Endothelial cell of umbilical vein (primary cell): ENCODE results near the gene MAP2K5. TPM values are rescaled to one million over a fixed set of nuclear protein-coding genes. Genes with fewer than 3 reads are reported as not detected.

Experiments
- BruUV-seq: library from RNA; stranded (reverse); fragments of 400-500 nt; replicated peaks from 2 replicates; lab custom pipeline; 2021; lab: Mats Ljungman, UMichigan
- CTCF ChIA-PET: fragments of 300-600, 350-600 bp; sonication (Branson Sonifier 250); formaldehyde crosslinking; loops from one replicate; lab custom pipeline; 2021; ENCODE audit warnings: antibody characterized with exemption, inconsistent platforms; lab: Charles Lee
- POLR2A ChIA-PET: fragments of 300-600, 350-600 bp; sonication (Branson Sonifier 250); formaldehyde crosslinking; loops from one replicate; lab custom pipeline; 2021; ENCODE audit warnings: antibody characterized with exemption, inconsistent platforms; lab: Charles Lee
- DNase-seq: peaks from one replicate; pipeline ENCODE4 v3.0.0-alpha.2; 2011; ENCODE audit warnings: low read depth, low spot score
- FAIRE-seq: peaks from 2 replicates; lab custom pipeline; 2011; peaks lifted over from hg19 to GRCh38; lab: Jason Lieb, UNC
- H2AFZ ChIP-seq: 2 replicates; pipeline ENCODE4 v1.6.0; 2012; ENCODE audit warnings: low read depth, low read length, control low read depth, inconsistent platforms
- H3K27ac ChIP-seq: 2 replicates; pipeline ENCODE4 v1.5.1; 2011; ENCODE audit warnings: low read depth, mild to moderate bottlenecking, control low read depth, low read length, moderate library complexity; ENCODE audit not compliant: insufficient read depth
- H3K27me3 ChIP-seq, 2 experiments: 2 replicates each; pipeline versions ENCODE4 v1.6.0 to v1.6.1; 2011; ENCODE audit warnings: low read length in 2 of 2, mixed read lengths in 1 of 2; ENCODE audit not compliant: control insufficient read depth in 2 of 2, insufficient read depth in 2 of 2
- H3K36me3 ChIP-seq, 2 experiments: 2 replicates in 1 of 2; 3 replicates in 1 of 2; pipeline ENCODE4 v1.5.1; 2011; ENCODE audit warnings: low read length in 2 of 2, mild to moderate bottlenecking in 1 of 2, moderate library complexity in 1 of 2; ENCODE audit not compliant: control insufficient read depth in 2 of 2, insufficient read depth in 2 of 2; ENCODE audit errors: extremely low read depth in 1 of 2
- H3K4me1 ChIP-seq: 3 replicates; pipeline ENCODE4 v1.5.1; 2011; ENCODE audit warnings: mild to moderate bottlenecking, low read length; ENCODE audit not compliant: control insufficient read depth, insufficient read depth; ENCODE audit errors: extremely low read depth
- H3K4me2 ChIP-seq: 2 replicates; pipeline ENCODE4 v1.6.1; 2011; ENCODE audit warnings: low read length, control low read depth, mixed read lengths; ENCODE audit not compliant: insufficient read depth
- H3K4me3 ChIP-seq, 3 experiments: fragments of 200-600 bp in 1 of 3; sonication (generic), shearing (Covaris generic) in 1 of 3; replicated peaks in 1 of 3; 2 replicates each; pipeline ENCODE4 v1.5.1; 2011 to 2016; ENCODE audit warnings: control low read depth in 3 of 3, low read length in 3 of 3, mild to moderate bottlenecking in 2 of 3, inconsistent platforms in 1 of 3, low read depth in 1 of 3, moderate library complexity in 1 of 3; ENCODE audit not compliant: insufficient read depth in 1 of 3
- H3K79me2 ChIP-seq: 2 replicates; pipeline ENCODE4 v1.6.0; 2012; ENCODE audit warnings: low read length, inconsistent platforms; ENCODE audit not compliant: control insufficient read depth, insufficient read depth
- H3K9ac ChIP-seq: replicated peaks from 2 replicates; pipeline ENCODE3; 2011; ENCODE audit warnings: low read length, control low read depth; ENCODE audit not compliant: insufficient read depth; ENCODE audit errors: extremely low read depth
- H3K9me1 ChIP-seq: replicated peaks from 3 replicates; pipeline ENCODE4 v1.6.0; 2011; ENCODE audit warnings: mild to moderate bottlenecking, low read length; ENCODE audit not compliant: control insufficient read depth, insufficient read depth; ENCODE audit errors: extremely low read depth
- H3K9me3 ChIP-seq: replicated peaks from 2 replicates; pipeline ENCODE4 v1.5.1; 2012; ENCODE audit warnings: low read length, inconsistent platforms; ENCODE audit not compliant: control insufficient read depth, insufficient read depth
- H4K20me1 ChIP-seq: replicated peaks from 2 replicates; pipeline ENCODE3; 2011; ENCODE audit warnings: mild to moderate bottlenecking, low read length; ENCODE audit not compliant: control insufficient read depth, insufficient read depth; ENCODE audit errors: extremely low read depth
- FOS ChIP-seq: IDR thresholded peaks from 2 replicates; pipeline ENCODE4 v1.6.1; 2011; ENCODE audit warnings: mild to moderate bottlenecking, low read length, moderate library complexity, borderline replicate concordance; ENCODE audit not compliant: insufficient read depth
- GATA2 ChIP-seq: IDR thresholded peaks from 2 replicates; pipeline ENCODE4 v1.7.0; 2011; ENCODE audit warnings: low read depth, mild to moderate bottlenecking, moderate library complexity, mixed read lengths, low read length; ENCODE audit not compliant: insufficient read length, insufficient read depth
- MYC ChIP-seq: IDR thresholded peaks from one replicate; pipeline ENCODE4 v1.6.1; 2011; ENCODE audit warnings: mild to moderate bottlenecking, low read depth, low read length
- POLR2A ChIP-seq: IDR thresholded peaks from 2 replicates; pipeline ENCODE4 v1.6.1; 2012; ENCODE audit warnings: low read depth, mild to moderate bottlenecking, control low read depth, low read length
- dilution Hi-C: fragments of 300-500 bp; cut with MboI; formaldehyde crosslinking; loops from one replicate; pipeline ENCODE4 v1.15.0; 2019; ENCODE audit warnings: low sequenced_read_pairs; ENCODE audit not compliant: extremely low pct_ligation_motif_present
- intact Hi-C: fragments of 100-400 bp; cut with micrococcal nuclease; formaldehyde crosslinking; loops from one replicate; pipeline ENCODE4 v1.10.0; 2022
- polyA plus RNA-seq, 4 experiments: library from polyadenylated mRNA; depleted of rRNA in 3 of 4; stranded (reverse) in 3 of 4; unstranded in 1 of 4; fragments of >200 nt; gene quantifications; 2 replicates each; pipeline versions ENCODE4 v1.2.1 to v1.2.3, GENCODE V29; 2011 to 2012; ENCODE audit warnings: missing spikeins in 1 of 4
- total RNA-seq: library from RNA; stranded (reverse); gene quantifications from 2 replicates; pipeline ENCODE4 v1.2.3, GENCODE V29; 2021
- TF ChIP-seq, protein P1 (sequence below): IDR thresholded peaks from 2 replicates; pipeline ENCODE4 v1.6.1; 2011; ENCODE audit not compliant: insufficient read depth, insufficient read length

The MAP2K5 gene
- total and polyA plus RNA-seq, 2 donors (not counting 3 experiments of a cell fraction or from before 2014, with no cell fraction given): 4.9 to 24.7 TPM

- Histone ChIP-seq H3K9me3 (no peaks in the 10 kb centered on the region), H2AFZ (no peak overlapping the region), H3K4me2 (no peak overlapping the region), H3K9me1 (no peaks in the 10 kb centered on the region), H3K36me3 (no peaks in the 10 kb centered on the region), H3K27me3 (no peaks in the 10 kb centered on the region), H3K27ac (no peak overlapping the region), H3K4me1 (no peaks in the 10 kb centered on the region), H3K9ac (no peak overlapping the region), H3K4me3 (no peak overlapping the region), H4K20me1 (no peaks in the 10 kb centered on the region), H3K79me2 (no peaks in the 10 kb centered on the region)
- ChIA-PET CTCF (interaction anchor here (1.0 kb wide), 1 partner anchor 13 kb away, joined by 3 read pairs; no protein-coding TSS in a partner anchor), POLR2A (no interaction called here)
- no peak for FAIRE-seq
- dilution Hi-C loops (no loop called here), intact Hi-C loops (no loop called here)
- DNase-seq: no peak
- no peak for TF ChIP-seq FOS
- TF ChIP-seq MYC: no peak
- no peak for TF ChIP-seq GATA2
- BruUV-seq: no TSS peak
Observed at GRCh38 chr15:67508407-67508806, 34.1 kb upstream of the MAP2K5 start.

DNA sequence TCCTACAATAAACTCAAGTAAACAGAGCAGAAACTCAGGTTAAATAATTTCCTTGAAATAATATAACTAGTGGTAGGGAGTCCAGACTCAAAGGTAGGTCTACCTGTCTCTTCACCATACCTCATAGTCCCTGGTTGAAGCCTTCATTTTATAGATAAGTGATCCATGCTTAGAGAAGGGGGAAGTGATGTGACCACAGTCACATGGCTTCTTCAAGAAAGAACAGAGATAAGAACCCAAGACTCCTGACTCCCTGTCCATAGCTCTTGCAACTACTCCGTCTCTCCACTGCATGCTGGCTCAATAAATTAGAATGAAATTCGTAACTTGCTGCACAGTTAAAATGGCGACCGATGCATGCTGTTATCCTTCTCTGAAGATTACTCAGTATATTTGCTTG, 32.6 kb upstream of the MAP2K5 start:
- intact Hi-C loops (no loop called here), dilution Hi-C loops (no loop called here)
- Histone ChIP-seq H3K9ac (no peak overlapping the region), H4K20me1 (no peaks in the 10 kb centered on the region), H3K36me3 (no peaks in the 10 kb centered on the region), H3K4me2 (no peak overlapping the region), H3K79me2 (no peaks in the 10 kb centered on the region), H3K4me1 (no peaks in the 10 kb centered on the region), H3K9me3 (no peaks in the 10 kb centered on the region), H3K9me1 (no peaks in the 10 kb centered on the region), H2AFZ (no peak overlapping the region), H3K27me3 (no peaks in the 10 kb centered on the region), H3K4me3 (no peak overlapping the region), H3K27ac (no peak overlapping the region)
- no peak for FAIRE-seq
- TF ChIP-seq, protein P1, sequence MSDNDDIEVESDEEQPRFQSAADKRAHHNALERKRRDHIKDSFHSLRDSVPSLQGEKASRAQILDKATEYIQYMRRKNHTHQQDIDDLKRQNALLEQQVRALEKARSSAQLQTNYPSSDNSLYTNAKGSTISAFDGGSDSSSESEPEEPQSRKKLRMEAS: no peak
- no peak for TF ChIP-seq MYC
- TF ChIP-seq GATA2: no peak
- no peak for TF ChIP-seq POLR2A
- no peak for DNase-seq
- BruUV-seq: no TSS peak
- CTCF ChIA-PET: interaction anchor here (1.6 kb wide), 1 partner anchor 124 kb away, joined by 3 read pairs; no protein-coding TSS in a partner anchor
- POLR2A ChIA-PET: no interaction called here
